ENCODE data around the gene BAHCC1.

The BAHCC1 gene

GRCh38 chr17:81428121-81428515 is 32.9 kb downstream of the BAHCC1 start:
- DNase-seq = no peak

- no peak for DNase-seq
Measured at GRCh38 chr17:81428516-81428915, 33.3 kb downstream of the BAHCC1 start.

GRCh38 chr17:81428948-81429774 is 33.9 kb downstream of the BAHCC1 start:
- DNase-seq = no peak

- no peak for DNase-seq
Measured at GRCh38 chr17:81429821-81430551, 34.7 kb downstream of the BAHCC1 start.

- DNase-seq = no peak
Measured at GRCh38 chr17:81431545-81432482, 36.6 kb downstream of the BAHCC1 start.

- no peak for DNase-seq
Measured at GRCh38 chr17:81432941-81433340, 37.7 kb downstream of the BAHCC1 start.

- no peak for DNase-seq
Measured at GRCh38 chr17:81433656-81434055, 38.4 kb downstream of the BAHCC1 start.

GRCh38 chr17:81434072-81434471 is 38.8 kb downstream of the BAHCC1 start:
- no peak for DNase-seq

GRCh38 chr17:81434681-81435417 is 39.6 kb downstream of the BAHCC1 start:
- DNase-seq = no peak

- no peak for DNase-seq
Measured at GRCh38 chr17:81435652-81436293, 40.5 kb downstream of the BAHCC1 start.

- DNase-seq = no peak
Measured at GRCh38 chr17:81436294-81436849, 41.1 kb downstream of the BAHCC1 start.

GRCh38 chr17:81437191-81437651 is 42.0 kb downstream of the BAHCC1 start:
- no peak for DNase-seq

GRCh38 chr17:81438007-81438659 is 42.9 kb downstream of the BAHCC1 start:
- DNase-seq = no peak

GRCh38 chr17:81438688-81439087 is 43.4 kb downstream of the BAHCC1 start:
- no peak for DNase-seq

GRCh38 chr17:81440051-81440471 is 44.8 kb downstream of the BAHCC1 start:
- DNase-seq = no peak

- no peak for DNase-seq
Measured at GRCh38 chr17:81440511-81441244, 45.4 kb downstream of the BAHCC1 start.

GRCh38 chr17:81442791-81443190 is 47.5 kb downstream of the BAHCC1 start:
- no peak for DNase-seq

GRCh38 chr17:81443269-81443668 is 48.0 kb downstream of the BAHCC1 start:
- DNase-seq = no peak

GRCh38 chr17:81444610-81445339 is 49.5 kb downstream of the BAHCC1 start:
- DNase-seq = no peak
